ENCODE data around the gene EPAS1. TPM values are rescaled to one million over a fixed set of nuclear protein-coding genes. Genes with fewer than 3 reads are reported as not detected.

EPAS1 gene
- total and polyA plus RNA-seq, 2 of the 13 experiments (the other 11 are each of a cell fraction or from before 2014, with no cell fraction given): 47.1 to 182 TPM

DNA sequence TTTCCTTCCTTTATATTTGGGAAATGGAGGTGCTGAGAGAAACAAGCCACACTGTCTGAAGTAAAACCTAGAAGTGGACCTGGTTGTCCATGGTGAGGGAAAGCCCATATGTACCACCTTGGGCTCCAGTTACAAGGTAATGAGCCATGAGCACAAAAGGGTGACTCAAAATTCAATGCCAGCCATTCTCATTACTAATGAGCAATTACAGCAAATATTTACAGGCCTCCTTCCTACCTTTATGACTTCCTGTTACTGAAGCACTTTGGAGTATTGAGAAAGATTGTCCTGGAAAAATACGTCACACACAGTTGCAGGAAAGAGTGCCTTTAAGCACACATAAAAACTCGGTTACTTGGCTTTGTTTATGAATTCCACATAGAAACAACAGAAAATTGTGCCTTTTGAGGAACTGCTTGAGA is 9.1 kb downstream of the EPAS1 start (continued):
- no peak for TF ChIP-seq NFE2L2 (IDR thresholded peaks at IDR 0.05; ENCODE audit: low read length)
- 0 out of 2 replicates have a peak, but pooled peaks have one; percentile 15 for TF ChIP-seq POGZ (CRISPR knock-in tag; IDR thresholded peaks at IDR 0.05)
- TF ChIP-seq, protein P1, sequence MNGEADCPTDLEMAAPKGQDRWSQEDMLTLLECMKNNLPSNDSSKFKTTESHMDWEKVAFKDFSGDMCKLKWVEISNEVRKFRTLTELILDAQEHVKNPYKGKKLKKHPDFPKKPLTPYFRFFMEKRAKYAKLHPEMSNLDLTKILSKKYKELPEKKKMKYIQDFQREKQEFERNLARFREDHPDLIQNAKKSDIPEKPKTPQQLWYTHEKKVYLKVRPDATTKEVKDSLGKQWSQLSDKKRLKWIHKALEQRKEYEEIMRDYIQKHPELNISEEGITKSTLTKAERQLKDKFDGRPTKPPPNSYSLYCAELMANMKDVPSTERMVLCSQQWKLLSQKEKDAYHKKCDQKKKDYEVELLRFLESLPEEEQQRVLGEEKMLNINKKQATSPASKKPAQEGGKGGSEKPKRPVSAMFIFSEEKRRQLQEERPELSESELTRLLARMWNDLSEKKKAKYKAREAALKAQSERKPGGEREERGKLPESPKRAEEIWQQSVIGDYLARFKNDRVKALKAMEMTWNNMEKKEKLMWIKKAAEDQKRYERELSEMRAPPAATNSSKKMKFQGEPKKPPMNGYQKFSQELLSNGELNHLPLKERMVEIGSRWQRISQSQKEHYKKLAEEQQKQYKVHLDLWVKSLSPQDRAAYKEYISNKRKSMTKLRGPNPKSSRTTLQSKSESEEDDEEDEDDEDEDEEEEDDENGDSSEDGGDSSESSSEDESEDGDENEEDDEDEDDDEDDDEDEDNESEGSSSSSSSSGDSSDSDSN (CRISPR knock-in tag; IDR thresholded peaks at IDR 0.05): peak; percentile 35; the same call in 1 of the 2 replicates
- TF ChIP-seq ZEB1 (IDR thresholded peaks at IDR 0.05; ENCODE audit: insufficient replicate concordance, low read depth): peak; percentile 50
- TF ChIP-seq ZNF264 (CRISPR knock-in tag; IDR thresholded peaks at IDR 0.05): no peak
- no peak for TF ChIP-seq MYNN (CRISPR knock-in tag; IDR thresholded peaks at IDR 0.05; ENCODE audit: low read depth)
- TF ChIP-seq HMG20A (CRISPR knock-in tag; IDR thresholded peaks at IDR 0.05; ENCODE audit: borderline replicate concordance): peak; percentile 97
- TF ChIP-seq RAD21 (CRISPR knock-in tag; IDR thresholded peaks at IDR 0.05): 0 out of 2 replicates have a peak, but pooled peaks have one; percentile 7
- peak; percentile 91; the same call in 1 of the 2 replicates for TF ChIP-seq RXRB (CRISPR knock-in tag; IDR thresholded peaks at IDR 0.05; ENCODE audit: borderline replicate concordance)
- TF ChIP-seq, protein P2, sequence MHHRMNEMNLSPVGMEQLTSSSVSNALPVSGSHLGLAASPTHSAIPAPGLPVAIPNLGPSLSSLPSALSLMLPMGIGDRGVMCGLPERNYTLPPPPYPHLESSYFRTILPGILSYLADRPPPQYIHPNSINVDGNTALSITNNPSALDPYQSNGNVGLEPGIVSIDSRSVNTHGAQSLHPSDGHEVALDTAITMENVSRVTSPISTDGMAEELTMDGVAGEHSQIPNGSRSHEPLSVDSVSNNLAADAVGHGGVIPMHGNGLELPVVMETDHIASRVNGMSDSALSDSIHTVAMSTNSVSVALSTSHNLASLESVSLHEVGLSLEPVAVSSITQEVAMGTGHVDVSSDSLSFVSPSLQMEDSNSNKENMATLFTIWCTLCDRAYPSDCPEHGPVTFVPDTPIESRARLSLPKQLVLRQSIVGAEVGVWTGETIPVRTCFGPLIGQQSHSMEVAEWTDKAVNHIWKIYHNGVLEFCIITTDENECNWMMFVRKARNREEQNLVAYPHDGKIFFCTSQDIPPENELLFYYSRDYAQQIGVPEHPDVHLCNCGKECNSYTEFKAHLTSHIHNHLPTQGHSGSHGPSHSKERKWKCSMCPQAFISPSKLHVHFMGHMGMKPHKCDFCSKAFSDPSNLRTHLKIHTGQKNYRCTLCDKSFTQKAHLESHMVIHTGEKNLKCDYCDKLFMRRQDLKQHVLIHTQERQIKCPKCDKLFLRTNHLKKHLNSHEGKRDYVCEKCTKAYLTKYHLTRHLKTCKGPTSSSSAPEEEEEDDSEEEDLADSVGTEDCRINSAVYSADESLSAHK (CRISPR knock-in tag; IDR thresholded peaks at IDR 0.05; ENCODE audit: borderline replicate concordance): no peak
- TF ChIP-seq FOSL2 (CRISPR knock-in tag; IDR thresholded peaks at IDR 0.05): peak; percentile 95
- TF ChIP-seq MIER2 (CRISPR knock-in tag; IDR thresholded peaks at IDR 0.05): peak; percentile 60; the same call in 1 of the 2 replicates
- 0 out of 2 replicates have a peak, but pooled peaks have one; percentile 21 for TF ChIP-seq RFXANK (CRISPR knock-in tag; IDR thresholded peaks at IDR 0.05)
- peak; percentile 88 for TF ChIP-seq ZNF205 (CRISPR knock-in tag; IDR thresholded peaks at IDR 0.05)
- peak; percentile 77; the same call in 1 of the 2 replicates for TF ChIP-seq ZNF749 (CRISPR knock-in tag; IDR thresholded peaks at IDR 0.05; ENCODE audit: borderline replicate concordance)
- TF ChIP-seq ZNF577 (CRISPR knock-in tag; IDR thresholded peaks at IDR 0.05; ENCODE audit: borderline replicate concordance, low read depth): no peak
- no peak for TF ChIP-seq KLF12 (CRISPR knock-in tag; IDR thresholded peaks at IDR 0.05; ENCODE audit: borderline replicate concordance)
- TF ChIP-seq, protein P3, sequence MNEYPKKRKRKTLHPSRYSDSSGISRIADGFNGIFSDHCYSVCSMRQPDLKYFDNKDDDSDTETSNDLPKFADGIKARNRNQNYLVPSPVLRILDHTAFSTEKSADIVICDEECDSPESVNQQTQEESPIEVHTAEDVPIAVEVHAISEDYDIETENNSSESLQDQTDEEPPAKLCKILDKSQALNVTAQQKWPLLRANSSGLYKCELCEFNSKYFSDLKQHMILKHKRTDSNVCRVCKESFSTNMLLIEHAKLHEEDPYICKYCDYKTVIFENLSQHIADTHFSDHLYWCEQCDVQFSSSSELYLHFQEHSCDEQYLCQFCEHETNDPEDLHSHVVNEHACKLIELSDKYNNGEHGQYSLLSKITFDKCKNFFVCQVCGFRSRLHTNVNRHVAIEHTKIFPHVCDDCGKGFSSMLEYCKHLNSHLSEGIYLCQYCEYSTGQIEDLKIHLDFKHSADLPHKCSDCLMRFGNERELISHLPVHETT (CRISPR knock-in tag; conservative IDR thresholded peaks at IDR 0.05): 0 out of 2 replicates have a peak, but pooled peaks have one; percentile 40
- 0 out of 2 replicates have a peak, but pooled peaks have one; percentile 68 for TF ChIP-seq SNAPC2 (CRISPR knock-in tag; IDR thresholded peaks at IDR 0.05)
- TF ChIP-seq PHB2 (IDR thresholded peaks at IDR 0.05; ENCODE audit: partially characterized antibody): no peak
- 0 out of 2 replicates have a peak, but pooled peaks have one; percentile 43 for TF ChIP-seq ZNF12 (CRISPR knock-in tag; IDR thresholded peaks at IDR 0.05)
- peak; percentile 96 for TF ChIP-seq SAP130 (CRISPR knock-in tag; IDR thresholded peaks at IDR 0.05; ENCODE audit: low read depth)
- peak; percentile 95 for TF ChIP-seq ISL2 (CRISPR knock-in tag; IDR thresholded peaks at IDR 0.05)
- peak; percentile 75; the same call in 1 of the 2 replicates for TF ChIP-seq HOXD1 (CRISPR knock-in tag; IDR thresholded peaks at IDR 0.05)
